GM08714 (cell line): Measurements from ENCODE around the gene UBE3B.

ENCODE experiments used
- H3K4me3 ChIP-seq: fragments of 200-500 bp; sonication (Bioruptor generic); 2 replicates; pipeline ENCODE4 v1.5.1; 2014; ENCODE audit warnings: mild to moderate bottlenecking, low read length, inconsistent platforms
- ZNF274 ChIP-seq: IDR thresholded peaks from 2 replicates; pipeline ENCODE4 v1.6.1; 2012; ENCODE audit warnings: mild to moderate bottlenecking, low read depth, low read length

UBE3B gene

DNA sequence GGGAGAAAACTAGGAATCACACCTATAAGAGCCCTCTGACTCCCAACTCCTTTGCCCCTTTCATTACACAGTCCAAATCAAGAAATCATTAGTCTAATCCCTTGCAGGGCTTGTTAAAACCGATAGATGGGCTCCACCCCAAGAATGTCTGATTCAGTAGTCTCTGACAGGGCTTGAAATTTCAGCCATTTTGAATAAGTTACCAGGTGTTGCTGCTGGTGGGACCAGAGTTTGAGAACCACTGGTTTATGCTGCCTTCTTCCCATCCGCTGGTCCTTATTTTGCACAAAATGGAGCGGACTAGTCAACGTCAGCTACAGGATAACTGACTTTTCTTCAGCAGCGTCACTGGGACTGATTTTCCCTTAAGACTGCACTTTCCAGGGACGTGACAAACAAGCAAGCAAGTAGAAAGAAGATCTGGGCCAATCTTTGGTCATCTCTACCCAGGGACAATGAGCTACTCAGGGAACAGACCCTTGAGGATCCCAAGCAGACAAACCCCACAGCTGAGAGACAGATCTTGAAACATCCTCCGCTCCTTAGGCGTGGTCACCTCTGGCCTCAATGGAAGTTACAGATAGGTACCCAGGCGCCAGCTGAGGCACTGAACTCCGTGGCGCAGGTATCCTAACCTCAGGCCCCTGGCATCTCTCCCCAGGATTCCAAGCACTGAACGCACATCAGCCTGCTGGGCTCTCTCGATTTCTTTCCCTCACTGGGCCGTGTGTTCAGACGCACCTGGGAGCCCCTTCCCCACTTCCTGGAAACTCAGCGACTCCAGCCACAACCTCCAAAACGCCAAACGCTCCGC lies 1.2 kb upstream of the UBE3B start:
- TF ChIP-seq ZNF274 = no peak
- peak overlapping the region; percentile 90 for H3K4me3 ChIP-seq

DNA sequence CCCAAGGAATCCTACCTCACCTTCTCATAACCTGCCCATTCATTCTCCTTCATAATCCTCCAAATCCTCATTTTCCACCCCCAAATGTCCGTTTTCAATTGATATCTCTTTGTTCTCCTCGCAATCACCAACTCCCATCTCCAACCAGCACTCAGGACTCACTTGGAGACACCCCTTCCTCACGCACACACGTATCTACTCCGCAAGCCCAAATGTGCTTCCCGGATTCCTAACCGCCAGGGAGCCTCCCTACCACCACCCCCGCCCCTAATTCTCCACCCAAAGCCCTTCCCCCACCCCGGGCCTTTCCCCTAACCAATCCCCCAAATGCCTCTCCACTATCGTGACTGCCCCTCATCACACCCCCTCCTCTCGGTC lies 638 bp upstream of the UBE3B start:
- TF ChIP-seq ZNF274 = no peak

DNA sequence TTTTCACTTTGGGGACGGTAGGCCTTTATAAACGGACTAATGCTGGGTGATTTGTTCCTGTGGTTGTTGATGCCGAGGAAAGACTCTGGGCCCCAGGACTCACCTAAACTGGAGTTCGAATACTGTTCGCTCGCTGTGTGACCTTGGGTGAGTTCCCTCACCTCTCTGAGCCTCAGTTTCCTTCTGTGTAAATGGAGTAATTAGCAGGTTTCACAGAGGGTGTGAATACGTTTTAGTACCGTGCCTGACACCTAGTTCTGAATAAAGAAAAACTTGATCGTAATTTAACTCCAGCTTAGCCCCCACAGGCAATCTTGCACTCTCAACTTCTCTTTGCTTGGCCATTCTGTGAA lies 505 bp downstream of the UBE3B start:
- H3K4me3 ChIP-seq = peak overlapping the region; percentile 90
- no peak for TF ChIP-seq ZNF274

More for the DNA sequence above, 638 bp upstream of the UBE3B start:
- peak overlapping the region; percentile 90 for H3K4me3 ChIP-seq

DNA sequence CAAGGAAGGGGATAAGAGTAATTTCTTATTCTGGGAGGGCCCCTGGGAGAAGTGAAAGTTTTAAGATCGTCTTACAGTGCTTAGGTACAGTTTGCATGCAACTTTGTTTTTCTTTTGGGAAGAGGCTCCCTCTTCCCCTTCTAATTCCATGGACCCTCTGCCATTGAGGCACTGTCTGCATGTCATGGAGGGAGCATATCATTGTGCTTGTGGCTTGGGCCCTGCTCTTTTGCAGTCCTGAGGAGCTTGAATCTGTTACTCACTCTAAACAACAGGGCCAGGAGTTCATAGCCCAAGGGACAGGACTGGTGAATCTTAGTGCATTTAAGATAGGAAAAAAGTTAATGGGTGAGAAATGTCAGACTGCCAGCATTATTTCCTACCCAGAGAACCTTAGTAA lies 2.3 kb downstream of the UBE3B start:
- H3K4me3 ChIP-seq = no peak overlapping the region
- TF ChIP-seq ZNF274 = no peak

DNA sequence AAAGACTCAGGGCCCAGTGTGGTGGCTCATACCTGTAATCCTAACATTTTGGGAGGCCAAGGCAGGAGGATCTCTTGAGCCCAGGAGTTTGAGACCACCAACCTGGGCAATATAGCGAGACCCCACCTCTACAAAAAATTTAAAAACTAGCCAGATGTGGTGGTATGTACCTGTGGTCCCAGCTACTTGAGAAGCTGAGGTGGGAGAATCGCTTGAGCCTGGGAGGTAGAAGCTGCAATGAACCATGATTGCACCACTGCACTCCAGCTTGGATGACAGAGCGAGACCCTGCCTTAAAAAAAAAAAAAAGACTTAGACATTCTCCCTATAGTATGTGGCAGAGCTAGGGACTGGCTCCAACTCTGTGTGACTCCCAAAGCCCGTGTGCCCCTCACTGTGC lies 2.9 kb downstream of the UBE3B start:
- TF ChIP-seq ZNF274 = no peak
- no peak overlapping the region for H3K4me3 ChIP-seq

DNA sequence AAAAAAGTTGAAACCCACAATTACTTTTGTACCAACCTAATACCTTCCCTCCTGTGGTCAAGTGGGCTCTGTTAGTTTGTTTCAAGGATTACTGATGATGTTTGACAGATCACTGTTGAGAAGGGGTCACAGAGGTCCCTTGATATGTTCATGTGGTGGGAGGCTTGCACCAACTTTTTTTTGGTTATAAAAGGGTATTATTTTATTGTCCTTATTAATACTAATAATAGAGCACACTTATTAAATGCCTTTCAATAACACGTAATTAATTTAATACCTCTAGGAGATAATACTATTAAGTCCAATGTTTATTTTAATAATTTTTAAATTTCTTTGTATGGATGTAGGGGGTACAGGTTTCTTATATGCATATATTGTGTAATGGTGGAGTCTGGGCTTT lies 4.4 kb downstream of the UBE3B start:
- H3K4me3 ChIP-seq = no peak overlapping the region
- no peak for TF ChIP-seq ZNF274

DNA sequence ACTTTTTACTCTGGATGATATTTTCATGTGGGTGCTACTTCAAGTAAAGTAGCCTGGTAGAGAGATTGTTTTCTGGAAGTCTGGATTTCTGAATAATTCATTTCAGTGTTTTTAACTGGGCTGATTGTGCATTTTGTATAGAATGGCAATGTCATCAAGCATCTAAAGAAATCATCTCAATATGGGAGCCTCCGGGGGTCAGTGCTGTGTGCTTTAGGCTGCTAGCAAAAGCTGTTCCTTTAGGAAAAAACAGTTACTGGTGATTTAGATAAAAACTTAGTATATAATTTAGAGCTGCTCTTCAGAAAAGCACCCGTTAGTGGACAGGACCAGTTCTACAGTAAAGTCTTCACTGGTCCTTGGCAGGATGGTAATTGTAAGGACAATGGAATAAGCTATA lies 5.1 kb downstream of the UBE3B start:
- no peak for TF ChIP-seq ZNF274
- H3K4me3 ChIP-seq = no peak overlapping the region

DNA sequence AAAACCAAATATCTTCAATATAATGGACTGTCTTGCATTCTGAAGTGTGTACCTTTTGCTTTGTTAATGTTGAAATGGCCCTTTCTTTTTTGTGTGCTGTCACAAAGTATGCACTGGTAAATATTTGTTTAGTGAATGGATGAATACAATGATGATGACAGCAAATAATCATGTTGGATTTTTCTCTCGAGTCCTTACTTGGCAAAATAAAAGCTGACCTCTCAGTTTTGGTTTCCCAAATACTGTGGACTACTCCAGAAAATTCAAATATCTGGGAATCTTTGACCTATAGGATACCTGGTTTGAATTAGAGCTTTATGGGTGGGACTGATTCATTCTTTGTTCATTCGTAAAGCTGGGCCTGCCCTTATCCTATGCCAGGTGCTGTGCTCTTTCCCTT lies 5.5 kb downstream of the UBE3B start:
- no peak for TF ChIP-seq ZNF274
- no peak overlapping the region for H3K4me3 ChIP-seq

DNA sequence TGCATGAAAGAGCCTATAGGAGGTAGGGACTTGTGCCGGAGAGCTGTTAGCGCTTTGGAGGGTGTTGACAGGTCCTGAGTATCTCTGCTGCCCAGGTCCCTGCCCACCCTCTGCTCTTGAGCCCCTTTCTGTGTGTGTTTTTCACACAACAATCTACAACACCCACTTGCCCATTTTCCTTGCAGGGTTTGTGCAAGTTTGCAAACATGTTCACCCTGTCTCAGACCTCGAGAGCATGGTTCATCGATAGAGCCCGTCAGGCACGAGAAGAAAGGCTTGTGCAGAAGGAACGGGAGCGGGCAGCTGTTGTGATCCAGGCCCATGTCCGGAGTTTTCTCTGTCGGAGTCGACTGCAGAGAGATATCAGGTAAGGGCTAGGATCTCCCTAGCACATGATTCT lies 5.9 kb downstream of the UBE3B start:
- TF ChIP-seq ZNF274 = no peak
- no peak overlapping the region for H3K4me3 ChIP-seq

DNA sequence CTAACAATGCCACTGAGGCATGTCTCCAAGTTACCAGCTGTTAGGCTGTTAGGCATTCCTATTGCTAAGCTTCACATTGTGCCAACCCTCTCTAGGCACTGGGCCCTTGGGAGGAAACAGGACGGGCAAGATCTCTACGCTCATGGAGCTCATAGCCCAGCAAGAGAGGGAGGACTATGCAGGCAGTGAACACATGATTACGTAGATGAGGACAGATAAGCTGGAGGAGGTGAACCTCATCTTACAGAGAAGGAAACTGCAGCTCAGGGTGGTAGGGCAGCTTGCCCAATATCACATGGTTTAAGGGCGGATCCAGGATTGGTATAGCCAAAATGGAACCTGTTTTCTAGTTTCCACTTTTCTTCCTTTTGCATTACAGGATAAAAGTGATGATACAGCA lies 7.8 kb downstream of the UBE3B start:
- no peak for TF ChIP-seq ZNF274
- no peak overlapping the region for H3K4me3 ChIP-seq

DNA sequence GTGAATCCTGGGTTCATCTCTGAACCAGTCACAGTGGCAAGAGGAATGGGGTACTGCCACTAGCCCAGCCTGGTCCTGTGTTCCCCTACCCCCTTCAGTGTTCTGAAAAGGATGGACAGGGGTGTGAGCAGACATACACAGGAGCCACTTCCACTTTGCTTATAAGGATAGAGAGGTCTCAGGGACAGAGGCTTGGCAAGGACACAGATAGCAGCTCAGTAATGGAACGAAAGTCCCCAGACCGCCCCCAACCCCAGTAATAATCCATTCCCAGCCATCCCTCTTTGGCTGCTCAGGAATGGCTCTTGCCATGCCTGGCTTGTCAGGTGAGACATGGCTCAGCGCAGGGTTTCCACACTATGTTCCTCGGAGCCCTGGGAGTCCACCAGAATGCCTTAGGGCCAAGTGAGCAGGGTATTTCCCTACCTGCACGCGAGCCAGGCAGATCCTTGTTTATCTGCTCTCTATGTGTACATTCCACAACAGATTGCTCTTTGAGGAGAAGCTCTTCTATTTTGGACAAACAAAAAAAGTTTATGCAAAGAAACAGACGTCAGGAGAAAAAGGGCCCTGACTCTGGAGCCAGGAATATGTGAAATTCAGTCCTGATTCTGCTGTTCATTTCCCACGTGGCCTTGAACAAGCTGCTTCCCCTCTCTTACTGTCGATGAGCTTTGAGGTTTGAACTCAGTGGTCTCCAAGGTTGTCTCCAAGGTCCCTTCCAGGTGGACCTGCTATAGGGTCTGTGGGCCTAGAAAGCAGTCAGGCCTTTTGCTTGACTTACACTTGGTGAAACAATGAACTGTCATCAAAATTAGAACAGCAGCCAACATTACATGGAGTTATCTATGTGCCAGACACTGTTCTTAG lies 10.0 kb downstream of the UBE3B start:
- H3K4me3 ChIP-seq = no peak overlapping the region
- TF ChIP-seq ZNF274 = no peak

DNA sequence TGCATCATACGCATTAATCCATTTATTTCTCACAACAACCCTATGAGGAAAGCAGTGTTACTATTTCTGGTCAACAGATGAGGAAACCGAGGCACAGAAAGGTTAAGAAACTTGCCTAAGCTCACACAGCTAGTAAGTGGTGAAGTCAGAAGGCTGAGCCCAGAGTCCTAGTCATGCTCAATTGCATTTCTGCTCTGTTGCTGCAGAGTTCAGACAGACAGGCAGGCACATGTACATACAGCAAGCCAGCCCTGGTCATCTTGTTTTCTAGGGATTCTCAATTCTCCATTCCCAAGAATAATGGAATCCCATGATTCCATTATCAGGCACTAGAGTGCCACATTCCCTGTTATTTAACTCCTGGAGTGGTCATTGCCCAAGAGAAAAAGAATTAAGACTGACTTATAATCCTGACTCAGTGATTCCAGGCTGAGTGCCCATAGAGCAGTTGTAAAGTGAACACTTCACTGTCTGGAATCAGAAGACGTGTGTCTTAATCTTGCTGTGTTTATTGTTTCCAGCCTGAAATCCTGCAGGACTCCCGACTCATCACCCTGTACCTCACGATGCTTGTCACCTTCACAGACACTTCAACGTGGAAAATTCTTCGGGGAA lies 10.7 kb downstream of the UBE3B start:
- TF ChIP-seq ZNF274 = no peak
- H3K4me3 ChIP-seq = no peak overlapping the region

DNA sequence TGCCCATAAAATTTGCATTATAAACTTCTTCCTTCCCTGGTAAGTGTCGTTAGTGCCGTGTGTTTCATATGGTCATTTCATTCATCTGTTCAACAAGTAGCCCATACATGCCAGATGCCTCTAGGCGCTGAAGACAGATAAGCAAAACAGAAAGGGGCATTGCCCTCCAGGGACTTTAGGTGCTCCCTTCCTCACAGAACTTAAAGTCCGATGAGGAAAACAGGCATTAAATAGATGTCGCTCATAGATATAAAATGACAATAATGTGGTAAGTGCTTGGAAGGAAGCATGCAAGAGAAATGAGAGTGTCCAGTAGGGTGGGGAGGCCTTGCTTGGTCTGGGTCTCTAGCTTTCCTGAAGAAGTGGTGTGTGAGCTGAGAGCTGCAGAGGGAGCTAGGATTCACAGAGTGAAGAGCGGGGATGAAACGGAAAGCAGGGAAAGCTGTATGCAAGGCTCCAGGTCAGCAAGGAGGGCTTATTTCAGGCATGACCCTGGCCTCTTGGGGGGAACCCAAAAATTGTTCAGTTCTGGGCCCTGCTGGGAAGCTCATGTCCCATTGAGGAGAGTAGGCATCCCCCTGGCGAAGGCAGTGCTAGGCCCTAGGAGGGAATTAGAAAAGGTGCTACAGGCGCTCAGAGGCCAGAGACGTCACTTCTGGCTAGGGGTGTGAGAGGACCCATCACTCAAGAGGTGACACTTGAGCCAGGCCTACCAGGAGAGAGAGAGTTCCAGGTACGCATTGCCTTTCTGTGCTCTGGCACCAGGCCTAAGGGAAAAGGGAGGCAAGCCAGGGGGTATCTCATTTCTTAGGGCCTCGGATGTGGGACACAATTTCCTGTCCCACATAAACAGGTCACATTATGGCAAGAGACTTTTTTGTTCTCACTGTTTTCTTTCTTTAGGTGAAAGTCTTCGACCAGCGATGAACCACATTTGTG lies 11.9 kb downstream of the UBE3B start:
- no peak for TF ChIP-seq ZNF274
- no peak overlapping the region for H3K4me3 ChIP-seq

DNA sequence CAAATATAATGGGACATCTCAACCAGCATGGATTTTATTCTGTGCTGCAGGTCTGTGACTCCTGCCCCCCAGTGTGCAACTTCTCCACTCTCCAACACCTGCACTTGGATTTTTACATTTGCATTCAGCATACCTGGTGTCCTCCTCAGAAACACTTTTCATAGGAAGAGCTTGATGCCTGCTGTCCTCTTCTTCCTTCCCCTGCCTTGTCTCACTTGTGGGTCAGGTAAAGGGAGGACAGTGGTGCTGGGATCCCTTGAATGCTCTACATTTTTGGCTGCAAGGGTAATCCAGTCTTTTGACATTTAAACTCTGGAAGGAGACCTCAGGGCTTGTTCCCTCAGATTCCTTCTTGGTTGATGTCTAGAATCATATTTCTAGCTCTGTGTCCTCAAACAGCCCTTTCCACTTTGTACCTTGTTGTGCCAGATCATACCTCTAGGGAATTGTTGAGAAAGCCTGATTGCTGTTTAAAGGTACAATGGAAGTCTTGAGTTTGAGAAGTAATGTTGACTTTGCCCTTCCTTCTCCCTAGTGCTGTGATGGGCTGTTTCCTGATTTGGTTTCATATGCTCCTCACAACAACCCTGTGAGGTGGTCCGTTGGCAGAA lies 12.6 kb downstream of the UBE3B start:
- H3K4me3 ChIP-seq = no peak overlapping the region
- TF ChIP-seq ZNF274 = no peak
